ENCODE measurements around the gene CAPZA1.

Gene CAPZA1

GRCh38 chr1:112714313-112715263, 95.0 kb downstream of the CAPZA1 start:
- no peaks in the 10 kb centered on the region for H3K36me3 Mint-ChIP-seq (ENCODE audit: low read depth)
- peaks cover 65% of the 10 kb centered on the region for H3K27me3 Mint-ChIP-seq (ENCODE audit: low read depth)
- H3K4me1 Mint-ChIP-seq: peaks cover 26% of the 10 kb centered on the region
- TF ChIP-seq, protein P1, sequence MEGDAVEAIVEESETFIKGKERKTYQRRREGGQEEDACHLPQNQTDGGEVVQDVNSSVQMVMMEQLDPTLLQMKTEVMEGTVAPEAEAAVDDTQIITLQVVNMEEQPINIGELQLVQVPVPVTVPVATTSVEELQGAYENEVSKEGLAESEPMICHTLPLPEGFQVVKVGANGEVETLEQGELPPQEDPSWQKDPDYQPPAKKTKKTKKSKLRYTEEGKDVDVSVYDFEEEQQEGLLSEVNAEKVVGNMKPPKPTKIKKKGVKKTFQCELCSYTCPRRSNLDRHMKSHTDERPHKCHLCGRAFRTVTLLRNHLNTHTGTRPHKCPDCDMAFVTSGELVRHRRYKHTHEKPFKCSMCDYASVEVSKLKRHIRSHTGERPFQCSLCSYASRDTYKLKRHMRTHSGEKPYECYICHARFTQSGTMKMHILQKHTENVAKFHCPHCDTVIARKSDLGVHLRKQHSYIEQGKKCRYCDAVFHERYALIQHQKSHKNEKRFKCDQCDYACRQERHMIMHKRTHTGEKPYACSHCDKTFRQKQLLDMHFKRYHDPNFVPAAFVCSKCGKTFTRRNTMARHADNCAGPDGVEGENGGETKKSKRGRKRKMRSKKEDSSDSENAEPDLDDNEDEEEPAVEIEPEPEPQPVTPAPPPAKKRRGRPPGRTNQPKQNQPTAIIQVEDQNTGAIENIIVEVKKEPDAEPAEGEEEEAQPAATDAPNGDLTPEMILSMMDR (IDR thresholded peaks at IDR 0.05; ENCODE audit: unreplicated experiment in 3 of 3): peak in 1 of 3 experiments; percentile 10
- no peak overlapping the region for H3K27ac Mint-ChIP-seq
- no peaks in the 10 kb centered on the region for H3K9me3 Mint-ChIP-seq
- peak overlapping the region; percentile 68 to 91 (median 78) for H3K4me3 Mint-ChIP-seq

DNA sequence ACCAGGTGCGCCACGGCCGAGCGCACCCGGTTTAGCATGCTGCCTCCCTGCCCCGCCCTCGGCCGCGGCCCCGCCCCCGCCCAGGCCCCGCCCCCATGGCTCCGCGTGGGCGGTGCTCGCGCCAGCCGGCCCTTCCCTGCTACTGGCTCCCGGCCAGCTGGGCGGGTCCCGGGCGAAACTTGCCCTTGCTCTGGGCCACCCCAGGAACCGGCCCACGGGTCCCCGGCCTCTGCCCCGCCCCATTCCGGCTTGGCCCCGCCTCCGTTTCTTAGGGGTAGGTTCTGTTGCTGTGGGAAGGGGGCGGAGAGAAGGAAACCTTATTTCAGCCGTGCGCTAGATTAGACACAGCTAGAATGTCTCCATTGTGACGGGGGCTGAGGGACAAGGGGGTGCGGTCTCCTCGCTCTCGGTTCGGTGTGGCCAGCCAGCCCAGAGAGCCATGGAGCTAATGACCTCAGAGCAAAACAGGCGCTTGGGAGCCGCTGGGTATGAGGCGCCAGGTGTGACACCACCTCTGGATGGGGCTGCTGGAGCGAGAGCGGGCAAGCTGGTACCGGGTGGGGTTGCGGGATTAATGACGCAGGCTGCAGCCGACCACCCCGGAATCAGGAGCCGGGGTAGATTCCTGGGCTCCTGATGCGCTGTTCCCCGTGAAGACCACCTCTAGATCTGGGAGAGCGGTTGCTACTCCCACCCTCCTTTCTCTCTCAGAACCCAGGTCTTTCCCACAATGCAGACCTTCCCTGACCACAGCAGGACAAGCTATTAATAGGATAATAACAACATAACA, 95.8 kb downstream of the CAPZA1 start, which contains the start of gene PPM1J:
Gene PPM1J (minus strand): TSS at position 69 of the 790 bp plus-strand sequence. CDS start 31 bp downstream, at position 38.
- peak within 1 kb of the TSS; percentile 91 to 93 (median 91) for H3K4me3 Mint-ChIP-seq
- peak within 1 kb of the TSS in 2 of 3 experiments; percentile 44 to 70 for H3K27ac Mint-ChIP-seq
- H3K36me3 Mint-ChIP-seq (ENCODE audit: low read depth): no peaks in the 10 kb centered on the region
- TF ChIP-seq, protein P1 (IDR thresholded peaks at IDR 0.05; ENCODE audit: unreplicated experiment in 3 of 3): no peak
- H3K9me3 Mint-ChIP-seq: no peaks in the 10 kb centered on the region
- peaks cover 31% of the 10 kb centered on the region for H3K4me1 Mint-ChIP-seq
- H3K27me3 Mint-ChIP-seq (ENCODE audit: low read depth): peaks cover 65% of the 10 kb centered on the region

DNA sequence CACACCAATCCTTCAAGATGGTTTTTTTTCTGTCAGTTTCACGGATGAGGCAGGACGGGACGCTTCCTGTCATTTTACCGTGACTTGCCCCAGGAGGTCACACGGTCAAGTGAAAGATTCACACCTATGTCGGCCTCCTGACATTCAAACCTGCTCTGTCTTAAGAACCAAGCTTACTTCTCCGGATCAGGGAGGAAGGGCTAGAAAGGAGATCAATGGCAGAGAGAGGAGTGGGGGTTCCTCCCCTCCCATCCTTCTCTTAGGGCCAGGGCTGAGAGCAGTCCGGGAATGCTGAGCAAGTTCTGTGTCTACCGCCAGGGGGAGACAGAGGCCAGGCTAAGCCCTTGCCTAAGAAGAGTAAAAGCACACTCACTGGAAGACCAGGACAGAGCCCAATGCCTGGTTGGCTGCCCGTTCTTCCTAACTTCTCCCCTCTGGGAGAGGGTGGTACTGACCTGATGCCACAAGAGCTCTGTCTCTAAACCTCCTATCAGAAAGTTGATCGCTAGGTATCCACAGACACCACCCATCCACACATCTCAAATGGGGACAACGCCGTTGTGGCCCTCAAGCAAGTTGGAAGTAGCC, 96.6 kb downstream of the CAPZA1 start:
- TF ChIP-seq, protein P1 (IDR thresholded peaks at IDR 0.05; ENCODE audit: unreplicated experiment in 3 of 3): peak; percentile 96 to 97 (median 97)
- Mint-ChIP-seq H3K9me3 (no peaks in the 10 kb centered on the region), H3K4me3 (peak overlapping the region; percentile 91 to 93 (median 91)), H3K27ac (peak overlapping the region in 2 of 3 experiments; percentile 44 to 70), H3K4me1 (peaks cover 31% of the 10 kb centered on the region), H3K27me3 (ENCODE audit: low read depth) (peaks cover 58% of the 10 kb centered on the region), H3K36me3 (ENCODE audit: low read depth) (no peaks in the 10 kb centered on the region)

DNA sequence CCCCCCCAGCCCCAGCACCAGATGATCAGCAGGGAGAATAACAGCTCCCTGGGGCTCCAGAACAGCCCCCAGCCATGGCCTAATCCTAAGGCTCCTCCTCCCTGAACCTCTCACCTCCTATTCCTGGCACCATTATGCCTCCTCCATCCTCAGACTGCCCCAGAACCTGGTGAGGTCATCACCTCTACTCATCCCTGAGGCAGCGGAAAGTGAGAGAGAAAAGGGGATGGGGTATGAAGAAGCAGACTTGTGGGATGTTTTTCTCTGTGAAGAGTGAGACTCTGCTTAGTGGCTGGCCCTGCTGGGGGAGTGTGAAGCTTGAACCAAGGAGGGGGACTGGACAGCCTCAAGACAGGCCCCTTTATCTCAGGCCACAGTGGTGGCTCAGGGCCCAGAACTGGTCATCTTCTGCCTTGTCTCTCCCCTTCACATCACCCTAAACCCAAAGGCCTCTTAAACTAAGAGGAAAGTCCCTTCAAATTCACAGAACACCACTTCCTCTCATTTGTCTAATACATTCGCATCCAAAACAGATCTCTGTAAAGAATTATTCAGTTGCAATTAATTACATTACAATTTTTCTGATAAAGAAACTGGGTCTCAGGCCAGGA, 97.7 kb downstream of the CAPZA1 start:
- TF ChIP-seq, protein P1 (IDR thresholded peaks at IDR 0.05; ENCODE audit: unreplicated experiment in 3 of 3): no peak
- peaks cover 47% of the 10 kb centered on the region for H3K27me3 Mint-ChIP-seq (ENCODE audit: low read depth)
- H3K9me3 Mint-ChIP-seq: no peaks in the 10 kb centered on the region
- H3K4me3 Mint-ChIP-seq: peak overlapping the region in 1 of 3 experiments; percentile 29
- peaks cover 39% of the 10 kb centered on the region for H3K4me1 Mint-ChIP-seq
- H3K27ac Mint-ChIP-seq: peak overlapping the region in 1 of 3 experiments; percentile 44
- no peaks in the 10 kb centered on the region for H3K36me3 Mint-ChIP-seq (ENCODE audit: low read depth)

DNA sequence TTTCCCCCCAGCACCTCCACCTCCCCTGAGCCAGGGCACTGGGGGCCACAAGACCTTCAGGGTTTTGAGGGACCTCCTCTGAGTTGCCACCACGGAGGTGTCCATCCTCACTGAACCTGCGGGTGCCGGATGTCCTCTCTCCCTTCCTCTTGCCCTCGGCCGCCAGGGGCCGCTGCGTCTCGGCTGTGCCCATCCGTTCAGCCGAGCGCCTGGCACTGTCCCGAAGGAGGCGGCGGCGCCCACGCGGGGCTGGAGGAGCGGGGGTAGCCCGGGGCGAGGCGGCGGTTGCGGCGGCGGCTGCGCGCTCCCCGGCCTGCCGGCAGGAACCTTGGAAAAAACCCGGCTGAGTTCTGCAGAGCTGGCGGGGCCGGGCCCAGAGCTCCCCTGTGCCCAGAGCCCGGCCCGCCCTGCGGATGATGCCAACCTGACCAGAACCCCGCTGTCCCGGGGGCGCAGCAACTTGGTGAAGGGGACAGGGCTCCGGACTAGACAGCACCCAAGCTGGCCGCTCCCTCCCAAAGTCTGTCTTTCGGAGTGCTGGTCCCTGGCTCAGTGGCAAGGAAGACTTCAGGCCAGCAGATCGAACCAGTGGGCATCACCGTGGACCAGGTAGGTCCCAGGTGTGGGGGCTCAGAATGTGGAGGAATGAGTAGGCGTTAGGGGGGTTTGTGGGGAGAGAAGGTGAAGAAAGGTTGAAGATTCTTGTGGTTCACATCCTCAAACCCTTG, 99.2 kb downstream of the CAPZA1 start:
- H3K4me3 Mint-ChIP-seq: peak overlapping the region; percentile 10 to 60 (median 55)
- peak overlapping the region in 2 of 3 experiments; percentile 37 to 43 for H3K27ac Mint-ChIP-seq
- H3K36me3 Mint-ChIP-seq (ENCODE audit: low read depth): no peaks in the 10 kb centered on the region
- H3K27me3 Mint-ChIP-seq (ENCODE audit: low read depth): peaks cover 35% of the 10 kb centered on the region
- TF ChIP-seq, protein P1 (IDR thresholded peaks at IDR 0.05; ENCODE audit: unreplicated experiment in 3 of 3): peak; percentile 79 to 93 (median 84)
- H3K4me1 Mint-ChIP-seq: peaks cover 47% of the 10 kb centered on the region
- no peaks in the 10 kb centered on the region for H3K9me3 Mint-ChIP-seq
